Renal cortical epithelial cell (primary cell): ENCODE results near the gene HABP4. TPM values are rescaled to one million over a fixed set of nuclear protein-coding genes. Genes with fewer than 3 reads are reported as not detected.
"Not testable (repeated sequence)": the region's sequence is repeated elsewhere in the genome, so short reads cannot be mapped to it uniquely, and the experiment has no call there.

Source experiments
- DNase-seq: peaks from one replicate; pipeline ENCODE4 v3.0.0-alpha.2; 2011; ENCODE audit warnings: low read depth
- total RNA-seq: library from RNA; depleted of rRNA; stranded (reverse); fragments of >200 nt; gene quantifications from 2 replicates; pipeline ENCODE4 v1.2.3, GENCODE V29; 2014

Gene HABP4
- total RNA-seq, 1 donor from 2014 or later, result 24.8 TPM

GRCh38 chr9:96499257-96499656 is 49.3 kb downstream of the HABP4 start:
- no peak for DNase-seq

GRCh38 chr9:96500696-96501632 is 51.0 kb downstream of the HABP4 start:
- peak; percentile 2 for DNase-seq

- no peak for DNase-seq
These were observed 51.9 kb downstream of the HABP4 start for GRCh38 chr9:96501633-96502538.

- DNase-seq, result no peak
These were observed 52.8 kb downstream of the HABP4 start for GRCh38 chr9:96502539-96503373.

- DNase-seq, result not testable (repeated sequence)
These were observed 53.4 kb downstream of the HABP4 start for GRCh38 chr9:96503374-96503748.

GRCh38 chr9:96503918-96504317 is 53.9 kb downstream of the HABP4 start:
- no peak for DNase-seq

- no peak for DNase-seq
These were observed 55.5 kb downstream of the HABP4 start for GRCh38 chr9:96505316-96505991.

GRCh38 chr9:96508227-96508940 is 58.4 kb downstream of the HABP4 start:
- no peak for DNase-seq

GRCh38 chr9:96509026-96509425 is 59.1 kb downstream of the HABP4 start:
- DNase-seq, result no peak

GRCh38 chr9:96509848-96510247 is 59.9 kb downstream of the HABP4 start:
- DNase-seq, result no peak

GRCh38 chr9:96510258-96510657 is 60.3 kb downstream of the HABP4 start:
- no peak for DNase-seq

GRCh38 chr9:96512240-96512639 is 62.3 kb downstream of the HABP4 start:
- DNase-seq, result no peak

GRCh38 chr9:96513622-96514021 is 63.7 kb downstream of the HABP4 start:
- DNase-seq, result no peak

GRCh38 chr9:96514108-96514799 is 64.3 kb downstream of the HABP4 start:
- DNase-seq, result peak; percentile 70

- no peak for DNase-seq
These were observed 64.8 kb downstream of the HABP4 start for GRCh38 chr9:96514800-96515158.

- no peak for DNase-seq
These were observed 65.9 kb downstream of the HABP4 start for GRCh38 chr9:96515621-96516470.

GRCh38 chr9:96519095-96519494 is 69.1 kb downstream of the HABP4 start:
- DNase-seq, result no peak

- no peak for DNase-seq
These were observed 69.8 kb downstream of the HABP4 start for GRCh38 chr9:96519787-96520186.

- DNase-seq, result peak; percentile 63
These were observed 72.4 kb downstream of the HABP4 start for GRCh38 chr9:96522366-96522765.
